ENCODE results near the gene SLC6A8.

Gene SLC6A8

DNA sequence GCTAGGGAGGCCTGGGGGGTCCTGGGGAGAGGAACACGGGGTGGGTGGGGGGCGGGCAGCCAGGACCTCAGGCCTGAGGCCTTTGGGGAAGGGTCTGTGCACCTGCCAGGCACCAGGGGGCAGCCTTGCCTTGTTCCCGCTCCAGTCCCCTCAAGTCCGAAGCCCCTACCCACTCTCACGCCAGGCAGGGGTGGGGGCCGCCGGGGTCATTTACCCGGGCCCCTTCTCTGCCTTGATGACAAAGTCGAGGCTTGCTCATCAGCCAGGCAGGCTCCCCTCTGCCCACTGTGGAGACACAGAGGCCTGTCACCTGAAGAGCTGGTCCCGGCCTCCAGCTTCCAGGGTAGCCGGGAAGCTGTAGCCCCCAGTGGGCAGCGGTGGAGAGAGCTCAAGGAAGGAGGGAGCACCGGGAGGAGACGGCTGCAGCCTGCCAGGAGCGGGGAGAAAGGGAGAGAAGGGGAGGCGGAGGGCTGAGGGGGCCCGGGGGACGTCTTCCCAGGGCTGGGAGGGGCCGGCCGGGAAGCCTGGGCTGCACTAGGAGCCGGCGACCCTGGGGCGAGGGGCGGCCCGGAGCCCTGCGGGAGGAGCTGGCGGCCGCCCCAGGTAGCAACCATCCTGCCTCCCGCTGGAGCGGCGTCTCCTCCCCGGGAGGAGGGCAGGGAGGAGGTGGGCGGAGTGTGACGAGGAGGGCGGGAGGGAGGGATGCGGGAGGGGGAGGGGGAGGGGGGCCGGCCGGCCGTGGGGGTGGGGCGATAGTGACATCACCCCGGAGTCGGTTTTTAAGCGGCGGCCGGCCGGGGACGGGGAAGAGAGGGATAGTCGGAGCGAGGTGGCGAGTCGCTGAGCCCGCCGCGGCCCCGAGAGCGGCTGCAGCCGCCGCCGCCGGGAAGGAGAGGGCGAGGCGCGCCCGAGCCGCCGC, at the start of gene SLC6A8:
Gene SLC6A8 (plus strand): TSS at position 806 of the 919 bp plus-strand sequence. CDS start 649 bp downstream, outside the sequence.
- Histone ChIP-seq H3K27ac (ENCODE audit: extremely low read depth, low read depth, low read length) (peak within 1 kb of the TSS; percentile 73; the same call in 1 of the 2 replicates), H3K36me3 (ENCODE audit: control insufficient read depth in 2 of 2, insufficient read depth in 1 of 2, low read length in 2 of 2) (peaks cover 0 to 30% of the 10 kb centered on the region in 2 experiments; a peak in 1 of 3 replicates), H3K4me3 (ENCODE audit: low read depth, low read length) (peak within 1 kb of the TSS; percentile 57), H3K9me3 (ENCODE audit: control insufficient read depth, insufficient read depth, low read depth, low read length) (no peaks in the 10 kb centered on the region), H3K4me1 (ENCODE audit: control insufficient read depth, insufficient read depth, low read length) (no peaks in the 10 kb centered on the region)
- POLR2A ChIA-PET, result interaction anchor here (0.6 to 1.0 kb wide), 8 partner anchors 18 to 363 kb away, joined by 3 to 4 read pairs (median 4); no protein-coding TSS in a partner anchor
- CTCF ChIA-PET, result interaction anchor here (0.6 to 3.0 kb wide), 5 partner anchors 18 to 90 kb away, joined by 3 to 15 read pairs (median 3); no protein-coding TSS in a partner anchor
- TF ChIP-seq ZNF138 (tag by site-specific recombination; IDR thresholded peaks at IDR 0.05; ENCODE audit: borderline replicate concordance) (no peak), ZNF10 (tag by site-specific recombination; IDR thresholded peaks at IDR 0.05) (no peak), TCF7L2 (IDR thresholded peaks at IDR 0.05; ENCODE audit: borderline replicate concordance, low read depth, low read length) (no peak), ZIC2 (tag by site-specific recombination; IDR thresholded peaks at IDR 0.05) (peak; percentile 57), GLIS2 (tag by site-specific recombination; IDR thresholded peaks at IDR 0.05) (peak; percentile 59), ZNF423 (tag by site-specific recombination; IDR thresholded peaks at IDR 0.05) (0 out of 2 replicates have a peak, but pooled peaks have one; percentile 36), ZSCAN30 (tag by site-specific recombination; IDR thresholded peaks at IDR 0.05) (no peak), ZNF558 (tag by site-specific recombination; IDR thresholded peaks at IDR 0.05) (no peak), GLIS1 (tag by site-specific recombination; IDR thresholded peaks at IDR 0.05) (peak; percentile 39; the same call in 1 of the 2 replicates), ZFP3 (tag by site-specific recombination; IDR thresholded peaks at IDR 0.05; ENCODE audit: low read depth) (no peak), SP3 (tag by site-specific recombination; IDR thresholded peaks at IDR 0.05) (peak; percentile 25; the same call in 1 of the 2 replicates), ZFP41 (tag by site-specific recombination; IDR thresholded peaks at IDR 0.05; ENCODE audit: borderline replicate concordance) (no peak), OSR2 (tag by site-specific recombination; IDR thresholded peaks at IDR 0.05) (peak; percentile 51; the same call in 1 of the 2 replicates), ZBTB17 (tag by site-specific recombination; IDR thresholded peaks at IDR 0.05) (no peak), ZNF16 (tag by site-specific recombination; IDR thresholded peaks at IDR 0.05; ENCODE audit: low read depth) (no peak), SP2 (tag by site-specific recombination; IDR thresholded peaks at IDR 0.05) (peak; percentile 25), ZBTB48 (tag by site-specific recombination; IDR thresholded peaks at IDR 0.05) (no peak)
- TF ChIP-seq, protein P1, sequence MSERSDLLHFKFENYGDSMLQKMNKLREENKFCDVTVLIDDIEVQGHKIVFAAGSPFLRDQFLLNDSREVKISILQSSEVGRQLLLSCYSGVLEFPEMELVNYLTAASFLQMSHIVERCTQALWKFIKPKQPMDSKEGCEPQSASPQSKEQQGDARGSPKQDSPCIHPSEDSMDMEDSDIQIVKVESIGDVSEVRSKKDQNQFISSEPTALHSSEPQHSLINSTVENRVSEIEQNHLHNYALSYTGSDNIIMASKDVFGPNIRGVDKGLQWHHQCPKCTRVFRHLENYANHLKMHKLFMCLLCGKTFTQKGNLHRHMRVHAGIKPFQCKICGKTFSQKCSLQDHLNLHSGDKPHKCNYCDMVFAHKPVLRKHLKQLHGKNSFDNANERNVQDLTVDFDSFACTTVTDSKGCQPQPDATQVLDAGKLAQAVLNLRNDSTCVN (tag by site-specific recombination; optimal IDR thresholded peaks at IDR 0.05), result peak; percentile 18
- TF ChIP-seq, protein P2, sequence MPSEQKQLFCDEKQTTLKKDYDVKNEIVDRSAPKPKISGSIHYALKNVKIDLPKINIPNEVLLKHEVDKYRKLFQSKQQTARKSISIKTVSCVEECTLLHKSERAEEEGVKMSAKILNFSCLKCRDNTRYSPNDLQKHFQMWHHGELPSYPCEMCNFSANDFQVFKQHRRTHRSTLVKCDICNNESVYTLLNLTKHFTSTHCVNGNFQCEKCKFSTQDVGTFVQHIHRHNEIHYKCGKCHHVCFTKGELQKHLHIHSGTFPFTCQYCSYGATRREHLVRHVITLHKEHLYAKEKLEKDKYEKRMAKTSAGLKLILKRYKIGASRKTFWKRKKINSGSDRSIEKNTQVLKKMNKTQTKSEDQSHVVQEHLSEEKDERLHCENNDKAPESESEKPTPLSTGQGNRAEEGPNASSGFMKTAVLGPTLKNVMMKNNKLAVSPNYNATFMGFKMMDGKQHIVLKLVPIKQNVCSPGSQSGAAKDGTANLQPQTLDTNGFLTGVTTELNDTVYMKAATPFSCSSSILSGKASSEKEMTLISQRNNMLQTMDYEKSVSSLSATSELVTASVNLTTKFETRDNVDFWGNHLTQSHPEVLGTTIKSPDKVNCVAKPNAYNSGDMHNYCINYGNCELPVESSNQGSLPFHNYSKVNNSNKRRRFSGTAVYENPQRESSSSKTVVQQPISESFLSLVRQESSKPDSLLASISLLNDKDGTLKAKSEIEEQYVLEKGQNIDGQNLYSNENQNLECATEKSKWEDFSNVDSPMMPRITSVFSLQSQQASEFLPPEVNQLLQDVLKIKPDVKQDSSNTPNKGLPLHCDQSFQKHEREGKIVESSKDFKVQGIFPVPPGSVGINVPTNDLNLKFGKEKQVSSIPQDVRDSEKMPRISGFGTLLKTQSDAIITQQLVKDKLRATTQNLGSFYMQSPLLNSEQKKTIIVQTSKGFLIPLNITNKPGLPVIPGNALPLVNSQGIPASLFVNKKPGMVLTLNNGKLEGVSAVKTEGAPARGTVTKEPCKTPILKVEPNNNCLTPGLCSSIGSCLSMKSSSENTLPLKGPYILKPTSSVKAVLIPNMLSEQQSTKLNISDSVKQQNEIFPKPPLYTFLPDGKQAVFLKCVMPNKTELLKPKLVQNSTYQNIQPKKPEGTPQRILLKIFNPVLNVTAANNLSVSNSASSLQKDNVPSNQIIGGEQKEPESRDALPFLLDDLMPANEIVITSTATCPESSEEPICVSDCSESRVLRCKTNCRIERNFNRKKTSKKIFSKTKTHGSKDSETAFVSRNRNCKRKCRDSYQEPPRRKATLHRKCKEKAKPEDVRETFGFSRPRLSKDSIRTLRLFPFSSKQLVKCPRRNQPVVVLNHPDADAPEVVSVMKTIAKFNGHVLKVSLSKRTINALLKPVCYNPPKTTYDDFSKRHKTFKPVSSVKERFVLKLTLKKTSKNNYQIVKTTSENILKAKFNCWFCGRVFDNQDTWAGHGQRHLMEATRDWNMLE (tag by site-specific recombination; conservative IDR thresholded peaks at IDR 0.05; ENCODE audit: low read depth), result no peak
- TF ChIP-seq, protein P3, sequence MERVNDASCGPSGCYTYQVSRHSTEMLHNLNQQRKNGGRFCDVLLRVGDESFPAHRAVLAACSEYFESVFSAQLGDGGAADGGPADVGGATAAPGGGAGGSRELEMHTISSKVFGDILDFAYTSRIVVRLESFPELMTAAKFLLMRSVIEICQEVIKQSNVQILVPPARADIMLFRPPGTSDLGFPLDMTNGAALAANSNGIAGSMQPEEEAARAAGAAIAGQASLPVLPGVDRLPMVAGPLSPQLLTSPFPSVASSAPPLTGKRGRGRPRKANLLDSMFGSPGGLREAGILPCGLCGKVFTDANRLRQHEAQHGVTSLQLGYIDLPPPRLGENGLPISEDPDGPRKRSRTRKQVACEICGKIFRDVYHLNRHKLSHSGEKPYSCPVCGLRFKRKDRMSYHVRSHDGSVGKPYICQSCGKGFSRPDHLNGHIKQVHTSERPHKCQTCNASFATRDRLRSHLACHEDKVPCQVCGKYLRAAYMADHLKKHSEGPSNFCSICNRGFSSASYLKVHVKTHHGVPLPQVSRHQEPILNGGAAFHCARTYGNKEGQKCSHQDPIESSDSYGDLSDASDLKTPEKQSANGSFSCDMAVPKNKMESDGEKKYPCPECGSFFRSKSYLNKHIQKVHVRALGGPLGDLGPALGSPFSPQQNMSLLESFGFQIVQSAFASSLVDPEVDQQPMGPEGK (tag by site-specific recombination; IDR thresholded peaks at IDR 0.05), result peak; percentile 71
- TF ChIP-seq, protein P4, sequence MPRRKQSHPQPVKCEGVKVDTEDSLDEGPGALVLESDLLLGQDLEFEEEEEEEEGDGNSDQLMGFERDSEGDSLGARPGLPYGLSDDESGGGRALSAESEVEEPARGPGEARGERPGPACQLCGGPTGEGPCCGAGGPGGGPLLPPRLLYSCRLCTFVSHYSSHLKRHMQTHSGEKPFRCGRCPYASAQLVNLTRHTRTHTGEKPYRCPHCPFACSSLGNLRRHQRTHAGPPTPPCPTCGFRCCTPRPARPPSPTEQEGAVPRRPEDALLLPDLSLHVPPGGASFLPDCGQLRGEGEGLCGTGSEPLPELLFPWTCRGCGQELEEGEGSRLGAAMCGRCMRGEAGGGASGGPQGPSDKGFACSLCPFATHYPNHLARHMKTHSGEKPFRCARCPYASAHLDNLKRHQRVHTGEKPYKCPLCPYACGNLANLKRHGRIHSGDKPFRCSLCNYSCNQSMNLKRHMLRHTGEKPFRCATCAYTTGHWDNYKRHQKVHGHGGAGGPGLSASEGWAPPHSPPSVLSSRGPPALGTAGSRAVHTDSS (tag by site-specific recombination; IDR thresholded peaks at IDR 0.05), result no peak
- TF ChIP-seq, protein P5, sequence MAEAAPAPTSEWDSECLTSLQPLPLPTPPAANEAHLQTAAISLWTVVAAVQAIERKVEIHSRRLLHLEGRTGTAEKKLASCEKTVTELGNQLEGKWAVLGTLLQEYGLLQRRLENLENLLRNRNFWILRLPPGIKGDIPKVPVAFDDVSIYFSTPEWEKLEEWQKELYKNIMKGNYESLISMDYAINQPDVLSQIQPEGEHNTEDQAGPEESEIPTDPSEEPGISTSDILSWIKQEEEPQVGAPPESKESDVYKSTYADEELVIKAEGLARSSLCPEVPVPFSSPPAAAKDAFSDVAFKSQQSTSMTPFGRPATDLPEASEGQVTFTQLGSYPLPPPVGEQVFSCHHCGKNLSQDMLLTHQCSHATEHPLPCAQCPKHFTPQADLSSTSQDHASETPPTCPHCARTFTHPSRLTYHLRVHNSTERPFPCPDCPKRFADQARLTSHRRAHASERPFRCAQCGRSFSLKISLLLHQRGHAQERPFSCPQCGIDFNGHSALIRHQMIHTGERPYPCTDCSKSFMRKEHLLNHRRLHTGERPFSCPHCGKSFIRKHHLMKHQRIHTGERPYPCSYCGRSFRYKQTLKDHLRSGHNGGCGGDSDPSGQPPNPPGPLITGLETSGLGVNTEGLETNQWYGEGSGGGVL (tag by site-specific recombination; IDR thresholded peaks at IDR 0.05), result peak; percentile 65
